ENCODE data around the gene SUGT1.

DNA sequence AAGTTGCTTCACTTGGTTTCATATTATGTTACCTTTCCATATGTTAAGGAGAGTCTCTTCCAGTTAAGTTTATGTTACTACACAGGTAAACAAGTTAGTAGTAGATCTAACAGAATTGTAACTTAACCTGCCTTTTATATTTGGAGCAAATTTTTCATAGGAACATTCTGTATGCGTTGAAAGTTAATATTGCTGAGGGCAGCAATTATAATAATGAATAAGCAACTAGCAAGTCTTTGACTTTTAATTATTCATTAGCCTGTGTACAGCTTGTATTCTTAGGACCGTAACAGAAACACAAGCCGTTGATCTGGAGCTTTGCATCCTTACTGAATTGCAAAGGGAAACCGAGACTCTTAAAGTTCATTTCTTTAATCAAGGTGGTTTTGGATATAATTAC, 11.6 kb downstream of the SUGT1 start:
- TF ChIP-seq, protein P1, sequence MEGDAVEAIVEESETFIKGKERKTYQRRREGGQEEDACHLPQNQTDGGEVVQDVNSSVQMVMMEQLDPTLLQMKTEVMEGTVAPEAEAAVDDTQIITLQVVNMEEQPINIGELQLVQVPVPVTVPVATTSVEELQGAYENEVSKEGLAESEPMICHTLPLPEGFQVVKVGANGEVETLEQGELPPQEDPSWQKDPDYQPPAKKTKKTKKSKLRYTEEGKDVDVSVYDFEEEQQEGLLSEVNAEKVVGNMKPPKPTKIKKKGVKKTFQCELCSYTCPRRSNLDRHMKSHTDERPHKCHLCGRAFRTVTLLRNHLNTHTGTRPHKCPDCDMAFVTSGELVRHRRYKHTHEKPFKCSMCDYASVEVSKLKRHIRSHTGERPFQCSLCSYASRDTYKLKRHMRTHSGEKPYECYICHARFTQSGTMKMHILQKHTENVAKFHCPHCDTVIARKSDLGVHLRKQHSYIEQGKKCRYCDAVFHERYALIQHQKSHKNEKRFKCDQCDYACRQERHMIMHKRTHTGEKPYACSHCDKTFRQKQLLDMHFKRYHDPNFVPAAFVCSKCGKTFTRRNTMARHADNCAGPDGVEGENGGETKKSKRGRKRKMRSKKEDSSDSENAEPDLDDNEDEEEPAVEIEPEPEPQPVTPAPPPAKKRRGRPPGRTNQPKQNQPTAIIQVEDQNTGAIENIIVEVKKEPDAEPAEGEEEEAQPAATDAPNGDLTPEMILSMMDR (IDR thresholded peaks at IDR 0.05), result no peak
- TF ChIP-seq POLR2AphosphoS5 (IDR thresholded peaks at IDR 0.05) (no peak), POLR2A (IDR thresholded peaks at IDR 0.05) (no peak)
